Endometrial microvascular endothelial cells (primary cell): ENCODE data around the gene ALG8. TPM values are rescaled to one million over a fixed set of nuclear protein-coding genes. Genes with fewer than 3 reads are reported as not detected.
"Not testable (repeated sequence)": the region's sequence is repeated elsewhere in the genome, so short reads cannot be mapped to it uniquely, and the experiment has no call there.

Experiments used
- in situ Hi-C: cut with HindIII; loops from 2 replicates; pipeline ENCODE4 v1.10.0; 2017; ENCODE audit warnings: low sequenced_read_pairs, low pct_unique_long_range_greater_than_20kb; ENCODE audit errors: inconsistent ontology term
- total RNA-seq: library from RNA; depleted of rRNA; stranded (reverse); fragments of >200 nt; gene quantifications from one replicate; pipeline ENCODE4 v1.2.3, GENCODE V29; 2015; ENCODE audit errors: inconsistent ontology term

Gene ALG8
- total RNA-seq, 1 donor from 2014 or later, result 57.9 TPM

DNA sequence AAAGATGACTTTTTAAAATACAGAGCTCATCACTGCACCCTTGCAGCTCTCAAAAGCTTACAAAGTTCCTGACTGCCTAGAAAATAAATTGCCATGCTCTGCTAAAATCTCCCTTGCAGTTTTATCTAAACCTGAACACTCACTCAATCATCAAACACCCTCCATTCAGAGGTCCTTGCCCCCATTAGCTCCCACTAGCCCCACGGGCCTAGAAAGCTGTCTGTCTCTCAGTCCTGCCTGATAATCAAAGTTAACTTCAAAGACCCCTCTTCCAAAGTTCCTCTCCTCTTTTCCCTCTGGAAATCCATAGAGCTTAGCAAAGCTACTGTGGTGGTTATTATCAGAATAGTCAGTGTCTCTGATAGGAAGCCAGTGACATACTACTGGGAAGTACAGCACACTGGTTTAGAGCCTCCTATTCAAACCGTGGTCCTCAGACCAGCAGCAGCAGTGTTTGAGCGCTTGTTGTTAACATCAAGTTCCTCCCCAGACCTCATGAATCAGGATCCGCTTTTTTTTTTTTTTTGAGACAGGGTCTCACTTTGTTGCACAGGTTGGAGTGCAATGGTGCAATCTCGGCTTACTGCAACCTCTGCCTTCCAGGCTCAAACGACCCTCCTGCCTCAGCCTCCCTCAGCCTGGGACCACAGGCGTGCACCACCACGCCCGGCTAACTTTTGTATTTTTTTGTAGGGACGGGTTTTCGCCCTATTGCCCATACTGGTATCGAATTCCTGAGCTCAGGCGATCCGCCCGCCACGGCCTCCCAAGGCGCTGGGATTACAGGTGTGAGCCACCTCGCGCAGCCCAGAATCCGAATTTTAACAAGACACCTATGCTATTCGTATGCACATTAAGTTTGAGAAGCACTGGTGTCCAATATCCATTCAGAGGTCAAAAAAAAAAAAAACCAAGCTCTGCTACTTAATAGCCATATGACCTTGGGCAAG, 60.9 kb downstream of the ALG8 start:
- in situ Hi-C loops, result no loop called here

GRCh38 chr11:78077592-78077991, 61.8 kb downstream of the ALG8 start:
- in situ Hi-C loops, result not testable (repeated sequence)

DNA sequence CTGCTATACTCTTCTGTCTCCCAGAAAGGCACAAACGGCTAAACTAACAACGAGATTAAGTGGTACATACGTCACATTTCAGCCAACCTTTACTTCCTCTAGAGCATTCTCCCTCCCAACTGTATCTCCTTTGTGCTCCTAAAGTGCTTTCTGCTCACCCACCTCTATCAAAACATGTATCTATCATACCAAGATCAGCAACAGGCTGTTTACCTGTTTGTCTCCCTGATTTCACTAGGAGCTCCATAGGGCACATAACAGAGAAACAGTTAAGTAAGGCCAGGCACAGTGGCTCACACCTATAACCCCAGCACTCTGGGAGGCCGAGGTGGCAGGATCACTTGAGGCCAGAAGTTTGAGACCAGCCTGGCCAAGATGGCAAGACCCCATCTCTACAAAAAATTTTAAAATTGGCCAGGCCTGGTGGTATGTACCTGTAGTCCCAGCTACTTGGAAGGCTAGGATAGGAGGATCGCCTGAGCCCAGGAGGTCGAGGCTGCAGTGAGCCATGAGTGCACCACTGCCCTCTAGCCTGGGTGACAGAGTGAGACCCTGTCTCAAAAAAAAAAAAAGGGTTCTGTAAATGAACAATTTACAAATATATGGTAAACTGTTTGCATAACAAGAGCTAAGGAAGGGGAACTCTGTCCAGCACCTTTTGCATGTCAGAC, 62.6 kb downstream of the ALG8 start:
- in situ Hi-C loops, result no loop called here

GRCh38 chr11:78074756-78075155, 64.7 kb downstream of the ALG8 start:
- in situ Hi-C loops, result no loop called here

GRCh38 chr11:78072455-78072854, 67.0 kb downstream of the ALG8 start:
- in situ Hi-C loops, result no loop called here

DNA sequence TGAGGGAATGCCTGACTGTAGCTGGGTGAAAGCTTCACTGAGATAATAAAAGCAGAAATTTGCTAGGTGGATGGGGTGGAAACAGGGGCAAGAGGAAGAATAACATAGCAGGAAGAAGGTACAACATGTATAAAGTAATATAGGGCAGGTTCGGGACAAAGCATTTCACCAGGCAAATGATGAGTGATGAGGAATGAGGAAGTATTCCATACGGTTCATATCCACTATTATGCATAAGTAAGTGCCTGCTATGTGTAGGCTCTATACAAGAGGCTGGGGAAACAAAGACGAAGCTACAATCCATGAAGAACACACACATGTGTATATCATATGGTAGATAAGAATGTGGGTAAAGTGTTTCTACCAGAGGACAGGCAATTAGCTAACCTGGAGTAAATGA, 67.7 kb downstream of the ALG8 start:
- in situ Hi-C loops, result no loop called here

DNA sequence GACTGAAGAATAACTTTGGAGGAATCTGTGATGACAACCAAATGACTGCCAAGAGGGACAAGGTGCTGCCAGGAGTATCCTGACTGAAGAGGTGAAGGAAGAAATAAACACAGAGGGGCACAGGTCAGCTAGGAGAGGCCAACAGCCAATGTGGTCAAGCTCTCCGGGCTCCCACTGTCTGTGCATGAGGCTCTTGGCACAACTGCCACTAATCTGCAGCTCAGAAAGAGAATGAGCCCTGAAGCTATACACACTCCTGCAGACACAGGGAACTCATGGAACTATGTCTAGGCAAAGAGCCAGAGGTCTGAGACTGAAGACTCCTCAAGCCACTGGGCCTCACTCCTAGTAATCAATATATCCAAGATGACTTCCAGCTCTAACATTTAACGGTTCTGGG, 68.8 kb downstream of the ALG8 start:
- in situ Hi-C loops, result no loop called here

GRCh38 chr11:78069465-78069864, 70.0 kb downstream of the ALG8 start:
- in situ Hi-C loops, result no loop called here

DNA sequence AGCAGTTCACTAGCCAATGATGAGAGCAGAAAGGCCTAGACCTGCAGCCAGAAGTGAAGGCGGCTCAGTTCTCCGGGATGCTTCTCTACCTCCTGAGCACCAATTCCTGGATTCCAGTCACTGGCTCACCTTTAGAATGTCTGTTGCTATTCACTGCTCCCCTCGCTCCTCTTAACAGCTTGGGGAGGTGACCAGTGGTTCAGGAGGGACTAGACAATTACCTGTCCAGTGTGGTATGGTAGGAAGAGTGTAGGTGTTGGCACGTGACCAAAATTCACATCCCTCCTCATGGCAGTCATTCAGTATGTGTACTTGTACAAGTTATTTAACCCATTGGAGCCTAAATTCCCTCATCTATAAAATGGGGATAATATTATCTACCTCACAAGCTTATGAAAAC, 71.7 kb downstream of the ALG8 start:
- in situ Hi-C loops, result no loop called here

DNA sequence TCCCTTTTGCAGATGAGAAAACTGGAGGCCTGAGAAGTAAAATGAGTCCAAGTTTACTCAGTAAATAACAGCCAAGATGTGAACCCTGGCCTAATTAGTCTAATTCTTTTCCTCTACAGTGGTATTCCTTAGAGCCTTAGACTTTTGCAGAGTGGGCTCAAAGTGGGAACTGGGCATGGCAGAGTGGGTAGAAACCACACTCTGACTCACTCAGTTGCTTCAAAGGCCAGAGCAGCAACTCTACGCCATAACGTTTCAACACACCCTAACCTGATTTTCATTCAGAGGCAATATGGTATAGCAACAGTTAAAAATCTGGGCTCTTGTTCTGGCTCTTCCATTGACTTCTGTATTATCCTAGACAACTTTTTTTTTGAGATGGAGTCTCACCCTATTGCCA, 73.0 kb downstream of the ALG8 start:
- in situ Hi-C loops, result no loop called here

GRCh38 chr11:78065203-78065602, 74.2 kb downstream of the ALG8 start:
- in situ Hi-C loops, result no loop called here

- in situ Hi-C loops, result no loop called here
Measured at GRCh38 chr11:78063440-78064181, 75.8 kb downstream of the ALG8 start, which contains the start of gene THRSP. TSS of gene THRSP (plus strand) at chr11:78063861. CDS start at chr11:78063882, 21 bp downstream.

- in situ Hi-C loops, result no loop called here
Measured at GRCh38 chr11:78062671-78063070, 76.8 kb downstream of the ALG8 start.

GRCh38 chr11:78061921-78062311, 77.5 kb downstream of the ALG8 start:
- in situ Hi-C loops, result no loop called here

DNA sequence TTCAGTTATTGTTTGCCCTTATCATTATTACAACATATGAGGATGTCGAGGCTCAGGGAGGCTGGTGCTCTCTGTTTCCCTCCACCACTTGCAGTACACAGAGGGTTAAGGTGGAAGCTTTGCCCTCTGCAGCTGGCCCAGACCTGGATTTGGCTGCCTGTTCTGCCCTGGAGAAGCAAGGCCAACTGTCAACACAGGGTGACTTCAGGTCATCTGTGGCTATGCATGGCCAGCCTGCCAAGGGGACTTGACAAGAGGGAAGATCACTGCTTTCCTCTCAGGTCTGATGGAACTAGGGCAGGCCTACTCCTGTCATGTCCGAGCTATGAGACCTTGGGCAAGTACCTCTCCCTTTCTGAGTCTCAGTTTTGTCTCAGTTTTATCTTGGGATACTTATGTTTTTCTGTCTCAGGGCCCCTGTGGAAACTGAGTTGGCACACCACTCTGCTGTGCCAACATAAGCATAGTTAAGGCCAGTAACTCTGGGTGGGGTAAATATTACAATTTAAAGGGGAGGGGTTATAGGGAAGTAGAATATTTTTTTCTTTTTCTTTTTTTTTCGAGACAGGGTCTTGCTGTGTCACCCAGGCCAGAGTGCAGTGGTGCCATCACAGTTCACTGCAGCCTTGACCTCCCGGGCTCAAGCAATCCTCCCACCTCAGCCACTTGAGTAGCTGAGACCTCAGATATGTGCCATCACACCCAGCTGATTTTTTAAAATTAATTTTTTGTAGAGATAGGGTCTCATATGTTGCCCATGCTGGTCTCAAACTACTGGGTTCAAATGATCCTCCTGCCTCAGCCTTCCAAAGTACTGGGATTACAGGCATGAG, 78.1 kb downstream of the ALG8 start:
- in situ Hi-C loops, result no loop called here

DNA sequence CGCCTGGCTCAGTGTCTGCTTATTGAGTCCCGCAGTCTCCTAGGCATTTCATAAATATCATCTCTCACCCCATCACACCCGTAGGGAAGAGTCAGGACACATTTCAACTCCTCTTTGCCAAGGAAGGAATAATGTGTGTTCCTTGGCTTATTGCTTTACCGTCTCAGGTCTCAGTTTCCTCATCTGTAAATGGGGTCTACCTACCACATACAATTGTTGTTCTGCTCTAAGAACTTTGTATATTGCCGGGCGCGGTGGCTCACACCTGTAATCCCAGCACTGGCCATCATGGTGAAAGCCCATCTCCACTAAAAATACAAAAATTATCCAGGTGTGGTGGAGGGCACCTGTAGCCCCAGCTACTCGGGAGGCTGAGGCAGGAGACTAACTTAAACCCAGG, 78.9 kb downstream of the ALG8 start:
- in situ Hi-C loops, result no loop called here

DNA sequence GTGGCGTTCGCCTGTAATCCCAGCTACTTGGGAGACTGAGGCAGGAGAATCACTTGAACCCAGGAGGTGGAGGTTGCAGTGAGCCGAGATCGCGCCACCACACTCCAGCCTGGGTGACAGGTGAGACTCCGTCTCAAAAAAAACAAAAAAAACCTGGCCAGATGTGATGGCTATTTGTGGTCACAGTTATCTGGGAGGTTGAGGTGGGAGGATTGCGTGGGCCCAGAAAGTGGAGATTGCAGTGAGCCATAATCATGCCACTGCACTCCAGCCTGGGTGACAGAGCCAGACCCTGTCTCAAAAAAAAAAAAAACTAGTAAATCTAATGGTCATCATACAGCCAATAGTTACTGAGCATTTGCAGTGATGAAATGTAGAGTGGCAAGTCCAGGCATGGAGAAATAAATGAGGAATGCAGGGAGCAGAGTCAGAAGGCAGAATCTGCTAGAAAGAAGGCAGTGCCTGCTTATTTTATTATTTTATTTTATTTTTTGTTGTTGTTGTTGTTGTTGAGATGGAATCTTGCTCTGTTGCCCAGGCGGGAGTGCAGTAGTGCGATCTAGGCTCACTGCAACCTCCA, 79.6 kb downstream of the ALG8 start:
- in situ Hi-C loops, result not testable (repeated sequence)

DNA sequence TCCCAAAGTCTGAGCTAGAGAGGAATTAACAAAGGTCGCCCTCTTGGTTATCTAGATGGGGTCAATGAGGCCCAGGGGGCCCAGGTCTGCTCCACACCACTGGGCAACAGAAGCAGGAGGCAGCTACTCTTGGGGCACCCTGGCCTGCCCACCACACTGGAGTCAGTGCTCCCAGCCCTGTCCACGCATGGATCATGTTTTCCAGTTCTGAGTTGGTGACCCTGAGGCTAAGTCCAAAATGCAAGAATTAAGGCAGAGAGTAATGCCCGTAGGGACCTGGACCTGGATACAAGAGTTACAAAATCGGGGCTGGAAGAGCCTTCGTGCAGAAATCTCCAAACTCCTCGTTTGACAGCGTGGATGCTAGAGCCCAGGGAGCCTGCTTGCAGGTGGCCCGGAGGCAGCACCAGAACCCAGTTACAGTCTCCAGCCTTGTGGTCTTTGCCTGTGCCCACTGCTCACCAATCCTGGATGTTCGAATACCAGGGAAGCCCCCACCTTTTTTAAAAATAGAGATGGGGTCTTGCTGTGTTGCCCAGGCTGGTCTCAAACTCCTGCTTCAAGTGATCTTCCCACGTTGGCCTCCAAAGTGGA, 81.9 kb downstream of the ALG8 start:
- in situ Hi-C loops, result no loop called here
